HG02571 (cell line): ENCODE results near the gene MT1G.
"Not testable (repeated sequence)": the region's sequence is repeated elsewhere in the genome, so short reads cannot be mapped to it uniquely, and the experiment has no call there.

Source experiments
- ATAC-seq: cut with Tn5 transposase; IDR thresholded peaks from one replicate; pipeline ENCODE4 v1.9.1; 2021; ENCODE audit warnings: mild to moderate bottlenecking, moderate library complexity; ENCODE audit not compliant: unreplicated experiment

The MT1G gene

DNA sequence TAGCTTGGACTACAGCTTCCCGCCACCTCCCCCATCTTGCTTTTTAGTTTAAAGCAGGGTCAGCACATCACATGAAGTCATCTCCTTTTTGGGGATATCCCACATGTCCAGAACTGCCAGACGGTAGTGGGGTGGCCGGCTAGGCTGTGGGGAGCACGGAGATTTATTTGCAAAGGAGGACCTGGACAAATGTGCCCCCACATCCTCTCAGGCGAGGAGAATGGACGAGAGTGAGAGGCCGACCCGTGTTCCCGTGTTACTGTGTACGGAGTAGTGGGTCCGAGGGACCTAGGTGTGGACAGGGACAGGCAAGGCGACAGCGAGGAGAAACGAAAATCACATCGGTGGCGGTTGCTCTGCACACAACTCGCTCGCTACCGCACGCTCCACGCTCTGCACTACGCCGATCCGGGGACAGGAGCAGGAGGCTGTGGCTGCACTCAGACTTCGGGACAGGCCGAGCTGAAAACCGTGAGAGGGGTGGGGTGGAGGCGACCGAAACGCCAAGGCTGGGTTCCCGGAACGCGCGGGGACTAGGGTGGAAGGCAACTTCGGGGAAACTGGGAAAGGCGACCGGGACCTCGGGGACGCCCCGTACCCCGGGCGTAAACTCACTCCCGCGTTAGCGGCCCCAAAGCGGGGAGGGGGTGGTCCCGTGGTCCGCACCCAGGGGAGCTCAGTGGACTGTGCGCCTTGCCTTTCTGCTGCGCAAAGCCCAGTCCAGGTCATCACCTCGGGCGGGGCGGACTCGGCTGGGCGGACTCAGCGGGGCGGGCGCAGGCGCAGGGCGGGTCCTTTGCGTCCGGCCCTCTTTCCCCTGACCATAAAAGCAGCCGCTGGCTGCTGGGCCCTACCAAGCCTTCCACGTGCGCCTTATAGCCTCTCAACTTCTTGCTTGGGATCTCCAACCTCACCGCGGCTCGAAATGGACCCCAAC, 29.8 kb downstream of the MT1G start, which contains the start of gene MT1A:
TSS of gene MT1A (plus strand) at position 853 of the 937 bp plus-strand sequence. CDS start at position 926, 73 bp downstream.
- no peak for ATAC-seq

GRCh38 chr16:56636616-56637413, 31.1 kb downstream of the MT1G start:
- no peak for ATAC-seq

DNA sequence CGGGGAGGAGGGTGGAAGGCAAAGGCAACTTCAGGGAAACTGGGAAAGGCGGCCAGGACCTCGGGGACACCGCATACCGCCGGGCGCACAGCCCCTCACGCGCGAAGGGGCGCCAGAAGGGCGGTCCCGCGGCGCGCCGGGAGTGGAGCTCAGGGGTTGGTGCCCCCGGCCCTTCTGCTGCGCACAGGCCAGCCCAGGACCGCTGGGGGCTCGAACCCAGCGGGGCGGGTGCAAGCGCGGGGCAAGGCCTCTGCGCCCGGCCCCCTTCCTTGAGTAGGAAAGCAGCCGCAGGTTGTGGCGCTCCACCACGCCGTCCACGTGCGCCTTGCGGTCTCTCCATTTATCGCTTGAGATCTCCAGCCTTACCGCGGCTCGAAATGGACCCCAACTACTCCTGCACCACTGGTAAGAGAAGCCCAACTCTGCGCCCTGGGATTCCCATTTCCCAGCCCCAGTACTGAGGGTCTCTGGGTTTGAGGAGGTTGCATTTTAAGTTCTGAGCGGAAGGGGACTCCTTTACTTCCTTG, 32.4 kb downstream of the MT1G start:
- ATAC-seq: no peak

DNA sequence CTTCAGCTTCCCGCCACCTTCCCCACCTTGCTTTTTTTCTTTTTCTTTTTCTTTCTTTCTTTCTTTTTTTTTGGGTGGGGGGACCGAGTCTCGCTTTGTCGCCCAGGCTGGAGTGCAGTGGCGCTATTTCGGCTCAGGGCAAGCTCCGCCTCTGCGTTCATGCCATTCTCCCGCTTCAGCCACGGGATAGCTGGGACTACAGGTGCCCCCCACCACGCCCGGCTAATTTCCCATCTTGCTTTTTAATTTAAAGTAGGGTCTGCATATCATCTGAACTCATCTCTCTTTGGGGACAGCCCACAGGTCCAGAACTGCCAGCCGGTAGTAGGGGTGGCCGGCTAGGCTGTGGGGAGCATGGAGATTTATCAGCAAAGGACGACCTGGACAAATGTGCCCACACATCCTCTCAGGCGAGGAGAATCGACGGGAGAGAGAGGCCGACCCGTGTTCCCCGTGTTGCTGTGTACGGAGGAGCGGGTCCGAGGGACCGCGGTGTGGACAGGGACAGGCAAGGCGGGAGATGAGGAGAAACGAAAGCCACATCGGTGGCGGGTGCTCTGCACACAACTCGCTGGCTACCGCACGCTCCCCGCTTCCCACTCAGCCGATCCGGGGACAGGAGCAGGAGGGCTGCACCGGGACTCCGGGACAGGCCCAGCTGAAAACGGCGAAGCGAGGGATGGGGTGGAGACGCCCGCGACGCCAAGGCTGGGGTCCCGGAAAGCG, 33.0 kb downstream of the MT1G start:
- ATAC-seq: no peak

GRCh38 chr16:56633535-56633934, 34.3 kb downstream of the MT1G start:
- ATAC-seq: no peak

GRCh38 chr16:56632848-56633365, 35.0 kb downstream of the MT1G start:
- no peak for ATAC-seq

- no peak for ATAC-seq
These were observed 35.6 kb downstream of the MT1G start, which contains the start of gene MT1M for GRCh38 chr16:56632156-56632847. MT1M (plus strand) TSS chr16:56632659; CDS start chr16:56632732, 73 bp downstream.

- no peak for ATAC-seq
These were observed 36.1 kb downstream of the MT1G start for GRCh38 chr16:56631832-56632155.

DNA sequence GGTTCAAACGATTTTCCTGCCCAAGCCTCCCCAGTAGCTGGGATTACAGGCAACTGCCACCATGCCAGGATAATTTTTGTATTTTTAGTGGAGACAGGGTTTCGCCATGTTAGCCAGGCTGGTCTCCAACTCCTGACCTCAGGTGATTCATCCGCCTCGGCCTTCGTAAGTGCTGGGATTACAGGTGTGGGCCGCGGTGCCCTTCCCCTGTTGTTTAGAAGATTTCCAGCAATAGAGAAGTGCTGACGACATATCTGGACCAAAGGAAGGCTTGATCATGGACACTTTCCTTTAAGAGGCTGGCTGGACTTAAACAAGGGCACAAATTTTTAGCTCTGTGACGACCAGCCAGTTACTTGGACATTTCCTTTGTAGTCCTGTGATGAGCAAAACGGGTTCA, 36.7 kb downstream of the MT1G start:
- ATAC-seq: no peak

- peak; percentile 59 for ATAC-seq
These were observed 37.7 kb downstream of the MT1G start for GRCh38 chr16:56630134-56630533.

- ATAC-seq: no peak
These were observed 38.3 kb downstream of the MT1G start for GRCh38 chr16:56629531-56629930.

- ATAC-seq: no peak
These were observed 39.1 kb downstream of the MT1G start for GRCh38 chr16:56628486-56629350.

DNA sequence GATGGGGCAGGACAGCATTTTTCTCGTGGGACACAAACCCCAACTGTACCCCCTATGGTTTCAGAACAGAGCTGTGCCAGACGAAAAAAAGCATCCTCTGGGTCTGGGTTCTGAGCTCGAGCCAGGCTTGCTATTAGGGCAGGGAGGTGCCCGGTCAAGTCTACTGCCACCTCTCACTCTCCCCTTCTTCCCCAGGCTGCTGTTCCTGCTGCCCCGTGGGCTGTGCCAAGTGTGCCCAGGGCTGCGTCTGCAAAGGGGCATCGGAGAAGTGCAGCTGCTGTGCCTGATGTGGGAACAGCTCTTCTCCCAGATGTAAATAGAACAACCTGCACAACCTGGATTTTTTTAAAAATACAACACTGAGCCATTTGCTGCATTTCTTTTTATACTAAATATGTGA, 41.2 kb downstream of the MT1G start:
- ATAC-seq: no peak

GRCh38 chr16:56625943-56626654, 41.8 kb downstream of the MT1G start:
- no peak for ATAC-seq

GRCh38 chr16:56625140-56625942, 42.5 kb downstream of the MT1G start, which contains the start of gene MT1E:
MT1E (plus strand) TSS chr16:56625781; CDS start chr16:56625852, 71 bp downstream.
- ATAC-seq: no peak

GRCh38 chr16:56623637-56624036, 44.2 kb downstream of the MT1G start:
- no peak for ATAC-seq

- ATAC-seq: not testable (repeated sequence)
These were observed 44.7 kb downstream of the MT1G start for GRCh38 chr16:56623184-56623583.
